T-helper 1 cell treated with Interleukin-12 subunit alpha and Interleukin-12 subunit beta and Interleukin-4 antibody, amounts not matched to agents 30 μg/mL and 1 μg/mL, for 36 hours (primary cell): ENCODE measurements around the gene RGS21.

Experiments
- H3K27ac Mint-ChIP-seq: one replicate; pipeline ENCODE4 v1.8.0; 2021; ENCODE audit warnings: mild to moderate bottlenecking, mixed read lengths
- H3K27me3 Mint-ChIP-seq: one replicate; pipeline ENCODE4 v1.8.0; 2021; ENCODE audit warnings: low read depth, mixed read lengths
- H3K36me3 Mint-ChIP-seq: one replicate; pipeline ENCODE4 v1.8.0; 2021; ENCODE audit warnings: low read depth, mixed read lengths
- H3K4me1 Mint-ChIP-seq: one replicate; pipeline ENCODE4 v1.8.0; 2021; ENCODE audit warnings: low read depth, mixed read lengths
- H3K4me3 Mint-ChIP-seq: one replicate; pipeline ENCODE4 v1.8.0; 2021; ENCODE audit warnings: mild to moderate bottlenecking, moderate library complexity, mixed read lengths
- H3K9me3 Mint-ChIP-seq: one replicate; pipeline ENCODE4 v1.8.0; 2021; ENCODE audit warnings: mixed read lengths

RGS21 gene

GRCh38 chr1:192357924-192358323 lies 41.1 kb downstream of the RGS21 start:
- Mint-ChIP-seq H3K27me3 (no peaks in the 10 kb centered on the region), H3K36me3 (no peaks in the 10 kb centered on the region), H3K9me3 (no peaks in the 10 kb centered on the region), H3K4me3 (no peak overlapping the region), H3K4me1 (no peaks in the 10 kb centered on the region), H3K27ac (no peak overlapping the region)

GRCh38 chr1:192358402-192358801 lies 41.6 kb downstream of the RGS21 start:
- Mint-ChIP-seq H3K4me3 (no peak overlapping the region), H3K36me3 (no peaks in the 10 kb centered on the region), H3K4me1 (no peaks in the 10 kb centered on the region), H3K27ac (no peak overlapping the region), H3K27me3 (no peaks in the 10 kb centered on the region), H3K9me3 (no peaks in the 10 kb centered on the region)

- H3K27me3 Mint-ChIP-seq = no peaks in the 10 kb centered on the region
- no peak overlapping the region for H3K4me3 Mint-ChIP-seq
- no peaks in the 10 kb centered on the region for H3K9me3 Mint-ChIP-seq
- H3K36me3 Mint-ChIP-seq = no peaks in the 10 kb centered on the region
- H3K27ac Mint-ChIP-seq = no peak overlapping the region
- H3K4me1 Mint-ChIP-seq = no peaks in the 10 kb centered on the region
Observed at GRCh38 chr1:192358822-192359221, 42.0 kb downstream of the RGS21 start.

GRCh38 chr1:192363177-192363576 lies 46.4 kb downstream of the RGS21 start:
- H3K36me3 Mint-ChIP-seq = no peaks in the 10 kb centered on the region

GRCh38 chr1:192367436-192367835 lies 50.6 kb downstream of the RGS21 start:
- Mint-ChIP-seq H3K4me3 (no peak overlapping the region), H3K27ac (no peak overlapping the region), H3K36me3 (no peaks in the 10 kb centered on the region)

More at GRCh38 chr1:192363177-192363576, 46.4 kb downstream of the RGS21 start:
- no peaks in the 10 kb centered on the region for H3K4me1 Mint-ChIP-seq
- no peaks in the 10 kb centered on the region for H3K27me3 Mint-ChIP-seq
- no peak overlapping the region for H3K4me3 Mint-ChIP-seq
- H3K27ac Mint-ChIP-seq = no peak overlapping the region
- no peaks in the 10 kb centered on the region for H3K9me3 Mint-ChIP-seq

GRCh38 chr1:192375306-192375705 lies 58.5 kb downstream of the RGS21 start:
- Mint-ChIP-seq H3K27ac (no peak overlapping the region), H3K36me3 (no peaks in the 10 kb centered on the region), H3K4me3 (no peak overlapping the region), H3K9me3 (no peaks in the 10 kb centered on the region), H3K4me1 (no peaks in the 10 kb centered on the region), H3K27me3 (no peaks in the 10 kb centered on the region)

More at GRCh38 chr1:192367436-192367835, 50.6 kb downstream of the RGS21 start:
- H3K4me1 Mint-ChIP-seq = no peaks in the 10 kb centered on the region
- no peaks in the 10 kb centered on the region for H3K27me3 Mint-ChIP-seq
- H3K9me3 Mint-ChIP-seq = no peaks in the 10 kb centered on the region

GRCh38 chr1:192376374-192376773 lies 59.6 kb downstream of the RGS21 start:
- H3K4me1 Mint-ChIP-seq = no peaks in the 10 kb centered on the region
- no peak overlapping the region for H3K27ac Mint-ChIP-seq
- H3K4me3 Mint-ChIP-seq = no peak overlapping the region
- H3K9me3 Mint-ChIP-seq = no peaks in the 10 kb centered on the region
- no peaks in the 10 kb centered on the region for H3K36me3 Mint-ChIP-seq
- no peaks in the 10 kb centered on the region for H3K27me3 Mint-ChIP-seq

- Mint-ChIP-seq H3K27me3 (no peaks in the 10 kb centered on the region), H3K4me1 (no peaks in the 10 kb centered on the region), H3K4me3 (no peak overlapping the region)
Observed at GRCh38 chr1:192378276-192378675, 61.5 kb downstream of the RGS21 start.

GRCh38 chr1:192378878-192379277 lies 62.1 kb downstream of the RGS21 start:
- no peaks in the 10 kb centered on the region for H3K4me1 Mint-ChIP-seq
- H3K27me3 Mint-ChIP-seq = no peaks in the 10 kb centered on the region
- no peak overlapping the region for H3K4me3 Mint-ChIP-seq
- no peaks in the 10 kb centered on the region for H3K9me3 Mint-ChIP-seq
- H3K27ac Mint-ChIP-seq = no peak overlapping the region
- no peaks in the 10 kb centered on the region for H3K36me3 Mint-ChIP-seq

More at GRCh38 chr1:192378276-192378675, 61.5 kb downstream of the RGS21 start:
- H3K36me3 Mint-ChIP-seq = no peaks in the 10 kb centered on the region
- H3K9me3 Mint-ChIP-seq = no peaks in the 10 kb centered on the region
- H3K27ac Mint-ChIP-seq = no peak overlapping the region

GRCh38 chr1:192379554-192379953 lies 62.8 kb downstream of the RGS21 start:
- Mint-ChIP-seq H3K27me3 (no peaks in the 10 kb centered on the region), H3K4me3 (no peak overlapping the region), H3K27ac (no peak overlapping the region), H3K9me3 (no peaks in the 10 kb centered on the region), H3K36me3 (no peaks in the 10 kb centered on the region), H3K4me1 (no peaks in the 10 kb centered on the region)

GRCh38 chr1:192382758-192383157 lies 66.0 kb downstream of the RGS21 start:
- no peak overlapping the region for H3K4me3 Mint-ChIP-seq
- no peaks in the 10 kb centered on the region for H3K36me3 Mint-ChIP-seq
- no peak overlapping the region for H3K27ac Mint-ChIP-seq
- no peaks in the 10 kb centered on the region for H3K4me1 Mint-ChIP-seq
- no peaks in the 10 kb centered on the region for H3K27me3 Mint-ChIP-seq
- H3K9me3 Mint-ChIP-seq = no peaks in the 10 kb centered on the region

GRCh38 chr1:192386051-192386650 lies 69.4 kb downstream of the RGS21 start:
- H3K4me3 Mint-ChIP-seq = no peak overlapping the region
- H3K4me1 Mint-ChIP-seq = no peaks in the 10 kb centered on the region
- no peaks in the 10 kb centered on the region for H3K9me3 Mint-ChIP-seq
- no peaks in the 10 kb centered on the region for H3K36me3 Mint-ChIP-seq
- H3K27ac Mint-ChIP-seq = no peak overlapping the region
- no peaks in the 10 kb centered on the region for H3K27me3 Mint-ChIP-seq

- Mint-ChIP-seq H3K27me3 (no peaks in the 10 kb centered on the region), H3K36me3 (no peaks in the 10 kb centered on the region), H3K4me3 (no peak overlapping the region), H3K9me3 (no peaks in the 10 kb centered on the region), H3K27ac (no peak overlapping the region), H3K4me1 (no peaks in the 10 kb centered on the region)
Observed at GRCh38 chr1:192395211-192395610, 78.4 kb downstream of the RGS21 start.

GRCh38 chr1:192395895-192396294 lies 79.1 kb downstream of the RGS21 start:
- Mint-ChIP-seq H3K4me1 (no peaks in the 10 kb centered on the region), H3K9me3 (no peaks in the 10 kb centered on the region), H3K4me3 (no peak overlapping the region), H3K27me3 (no peaks in the 10 kb centered on the region), H3K27ac (no peak overlapping the region), H3K36me3 (no peaks in the 10 kb centered on the region)

GRCh38 chr1:192399161-192399560 lies 82.4 kb downstream of the RGS21 start:
- no peaks in the 10 kb centered on the region for H3K9me3 Mint-ChIP-seq
- no peaks in the 10 kb centered on the region for H3K27me3 Mint-ChIP-seq
- H3K36me3 Mint-ChIP-seq = no peaks in the 10 kb centered on the region
- no peak overlapping the region for H3K4me3 Mint-ChIP-seq
- no peaks in the 10 kb centered on the region for H3K4me1 Mint-ChIP-seq
- H3K27ac Mint-ChIP-seq = no peak overlapping the region

- Mint-ChIP-seq H3K4me1 (no peaks in the 10 kb centered on the region), H3K27me3 (no peaks in the 10 kb centered on the region), H3K9me3 (no peaks in the 10 kb centered on the region), H3K4me3 (no peak overlapping the region), H3K36me3 (no peaks in the 10 kb centered on the region), H3K27ac (no peak overlapping the region)
Observed at GRCh38 chr1:192401825-192402224, 85.0 kb downstream of the RGS21 start.
